HepG2 (cell line): Measurements from ENCODE around the gene GGA2.

Experiments
- GLI4 ChIP-seq: sonication (generic); formaldehyde crosslinking; IDR thresholded peaks from 2 replicates; pipeline ENCODE4 v1.5.1; 2020; ENCODE audit warnings: missing genetic modification reagents, mild to moderate bottlenecking, moderate library complexity, borderline replicate concordance
- HDAC6 ChIP-seq: fragments of 200-600 bp; sonication (generic); IDR thresholded peaks from 2 replicates; pipeline ENCODE4 v1.7.0; 2017; ENCODE audit warnings: mild to moderate bottlenecking, antibody characterized with exemption, low read length, low read depth
- MYNN ChIP-seq: sonication (generic); formaldehyde crosslinking; IDR thresholded peaks from 2 replicates; pipeline ENCODE4 v1.4.0; 2020; ENCODE audit warnings: mild to moderate bottlenecking, low read depth, missing genetic modification reagents
- PCBP1 ChIP-seq: fragments of 200-400 bp; formaldehyde crosslinking; IDR thresholded peaks from 2 replicates; pipeline ENCODE4 v1.6.1; 2017; ENCODE audit warnings: mild to moderate bottlenecking, low read depth, low read length, borderline replicate concordance
- RBM22 ChIP-seq: fragments of 200-400 bp; formaldehyde crosslinking; optimal IDR thresholded peaks from 2 replicates; pipeline ENCODE3; 2017; ENCODE audit warnings: mild to moderate bottlenecking, low read length, moderate library complexity
- SIN3A ChIP-seq: IDR thresholded peaks from 2 replicates; pipeline ENCODE4 v1.6.1; 2011; ENCODE audit warnings: low read depth, mild to moderate bottlenecking, control low read depth, low read length, borderline replicate concordance
- TCF7L2 ChIP-seq: IDR thresholded peaks from 2 replicates; pipeline ENCODE4 v1.6.1; 2011; ENCODE audit warnings: mild to moderate bottlenecking, low read depth, low read length, moderate library complexity
- TF ChIP-seq, protein P1 (sequence below): sonication (generic); formaldehyde crosslinking; IDR thresholded peaks from 2 replicates; pipeline ENCODE4 v1.4.0; 2020; ENCODE audit warnings: missing genetic modification reagents
- TF ChIP-seq, protein P2 (sequence below): sonication (generic); formaldehyde crosslinking; IDR thresholded peaks from 2 replicates; pipeline ENCODE4 v1.5.0; 2020; ENCODE audit warnings: mild to moderate bottlenecking, missing genetic modification reagents, moderate library complexity
- TF ChIP-seq, protein P3 (sequence below), 2 experiments: IDR thresholded peaks; 2 replicates each; pipeline ENCODE4 v1.6.1; 2011 to 2012; ENCODE audit warnings: low read length in 2 of 2, borderline replicate concordance in 1 of 2, low read depth in 1 of 2, mild to moderate bottlenecking in 1 of 2, moderate library complexity in 1 of 2
- TF ChIP-seq, protein P4 (sequence below): sonication (generic); formaldehyde crosslinking; IDR thresholded peaks from 2 replicates; pipeline ENCODE4 v1.4.0; 2020; ENCODE audit warnings: mild to moderate bottlenecking, missing genetic modification reagents
- TF ChIP-seq, protein P5 (sequence below): sonication (generic); formaldehyde crosslinking; IDR thresholded peaks from 2 replicates; pipeline ENCODE4 v1.4.0; 2020; ENCODE audit warnings: missing genetic modification reagents, borderline replicate concordance

DNA sequence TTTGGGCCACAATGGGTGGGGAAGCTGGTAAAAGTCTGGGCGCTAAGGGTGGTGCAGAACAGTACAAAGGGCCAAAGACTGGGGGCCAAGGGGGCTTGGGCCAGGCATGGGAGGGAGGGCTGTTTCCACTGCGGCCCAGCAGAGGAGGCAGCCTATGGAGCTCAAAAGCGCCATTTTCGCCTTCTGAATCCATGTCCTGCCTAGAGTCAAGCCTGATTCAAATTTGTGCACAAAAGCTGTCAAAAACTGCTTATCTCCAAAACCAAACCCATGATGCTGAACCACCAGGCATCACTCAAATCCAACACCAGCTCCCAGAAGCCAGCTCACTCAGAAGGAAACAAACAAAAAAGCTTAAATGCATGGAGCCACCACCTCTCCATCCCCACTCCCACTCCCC is 73.3 kb downstream of the GGA2 start:
- TF ChIP-seq, protein P1, sequence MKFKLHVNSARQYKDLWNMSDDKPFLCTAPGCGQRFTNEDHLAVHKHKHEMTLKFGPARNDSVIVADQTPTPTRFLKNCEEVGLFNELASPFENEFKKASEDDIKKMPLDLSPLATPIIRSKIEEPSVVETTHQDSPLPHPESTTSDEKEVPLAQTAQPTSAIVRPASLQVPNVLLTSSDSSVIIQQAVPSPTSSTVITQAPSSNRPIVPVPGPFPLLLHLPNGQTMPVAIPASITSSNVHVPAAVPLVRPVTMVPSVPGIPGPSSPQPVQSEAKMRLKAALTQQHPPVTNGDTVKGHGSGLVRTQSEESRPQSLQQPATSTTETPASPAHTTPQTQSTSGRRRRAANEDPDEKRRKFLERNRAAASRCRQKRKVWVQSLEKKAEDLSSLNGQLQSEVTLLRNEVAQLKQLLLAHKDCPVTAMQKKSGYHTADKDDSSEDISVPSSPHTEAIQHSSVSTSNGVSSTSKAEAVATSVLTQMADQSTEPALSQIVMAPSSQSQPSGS: no peak
- TF ChIP-seq MYNN (CRISPR knock-in tag) (no peak), GLI4 (CRISPR knock-in tag) (no peak), TCF7L2 (no peak), HDAC6 (no peak), PCBP1 (no peak), RBM22 (no peak), SIN3A (no peak)
- TF ChIP-seq, protein P2, sequence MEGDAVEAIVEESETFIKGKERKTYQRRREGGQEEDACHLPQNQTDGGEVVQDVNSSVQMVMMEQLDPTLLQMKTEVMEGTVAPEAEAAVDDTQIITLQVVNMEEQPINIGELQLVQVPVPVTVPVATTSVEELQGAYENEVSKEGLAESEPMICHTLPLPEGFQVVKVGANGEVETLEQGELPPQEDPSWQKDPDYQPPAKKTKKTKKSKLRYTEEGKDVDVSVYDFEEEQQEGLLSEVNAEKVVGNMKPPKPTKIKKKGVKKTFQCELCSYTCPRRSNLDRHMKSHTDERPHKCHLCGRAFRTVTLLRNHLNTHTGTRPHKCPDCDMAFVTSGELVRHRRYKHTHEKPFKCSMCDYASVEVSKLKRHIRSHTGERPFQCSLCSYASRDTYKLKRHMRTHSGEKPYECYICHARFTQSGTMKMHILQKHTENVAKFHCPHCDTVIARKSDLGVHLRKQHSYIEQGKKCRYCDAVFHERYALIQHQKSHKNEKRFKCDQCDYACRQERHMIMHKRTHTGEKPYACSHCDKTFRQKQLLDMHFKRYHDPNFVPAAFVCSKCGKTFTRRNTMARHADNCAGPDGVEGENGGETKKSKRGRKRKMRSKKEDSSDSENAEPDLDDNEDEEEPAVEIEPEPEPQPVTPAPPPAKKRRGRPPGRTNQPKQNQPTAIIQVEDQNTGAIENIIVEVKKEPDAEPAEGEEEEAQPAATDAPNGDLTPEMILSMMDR (CRISPR knock-in tag): no peak
- TF ChIP-seq, protein P3, sequence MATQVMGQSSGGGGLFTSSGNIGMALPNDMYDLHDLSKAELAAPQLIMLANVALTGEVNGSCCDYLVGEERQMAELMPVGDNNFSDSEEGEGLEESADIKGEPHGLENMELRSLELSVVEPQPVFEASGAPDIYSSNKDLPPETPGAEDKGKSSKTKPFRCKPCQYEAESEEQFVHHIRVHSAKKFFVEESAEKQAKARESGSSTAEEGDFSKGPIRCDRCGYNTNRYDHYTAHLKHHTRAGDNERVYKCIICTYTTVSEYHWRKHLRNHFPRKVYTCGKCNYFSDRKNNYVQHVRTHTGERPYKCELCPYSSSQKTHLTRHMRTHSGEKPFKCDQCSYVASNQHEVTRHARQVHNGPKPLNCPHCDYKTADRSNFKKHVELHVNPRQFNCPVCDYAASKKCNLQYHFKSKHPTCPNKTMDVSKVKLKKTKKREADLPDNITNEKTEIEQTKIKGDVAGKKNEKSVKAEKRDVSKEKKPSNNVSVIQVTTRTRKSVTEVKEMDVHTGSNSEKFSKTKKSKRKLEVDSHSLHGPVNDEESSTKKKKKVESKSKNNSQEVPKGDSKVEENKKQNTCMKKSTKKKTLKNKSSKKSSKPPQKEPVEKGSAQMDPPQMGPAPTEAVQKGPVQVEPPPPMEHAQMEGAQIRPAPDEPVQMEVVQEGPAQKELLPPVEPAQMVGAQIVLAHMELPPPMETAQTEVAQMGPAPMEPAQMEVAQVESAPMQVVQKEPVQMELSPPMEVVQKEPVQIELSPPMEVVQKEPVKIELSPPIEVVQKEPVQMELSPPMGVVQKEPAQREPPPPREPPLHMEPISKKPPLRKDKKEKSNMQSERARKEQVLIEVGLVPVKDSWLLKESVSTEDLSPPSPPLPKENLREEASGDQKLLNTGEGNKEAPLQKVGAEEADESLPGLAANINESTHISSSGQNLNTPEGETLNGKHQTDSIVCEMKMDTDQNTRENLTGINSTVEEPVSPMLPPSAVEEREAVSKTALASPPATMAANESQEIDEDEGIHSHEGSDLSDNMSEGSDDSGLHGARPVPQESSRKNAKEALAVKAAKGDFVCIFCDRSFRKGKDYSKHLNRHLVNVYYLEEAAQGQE (IDR thresholded peaks at IDR 0.05; ENCODE audit: borderline replicate concordance in 1 of 2, low read depth in 1 of 2, low read length in 2 of 2): no peak
- TF ChIP-seq, protein P4, sequence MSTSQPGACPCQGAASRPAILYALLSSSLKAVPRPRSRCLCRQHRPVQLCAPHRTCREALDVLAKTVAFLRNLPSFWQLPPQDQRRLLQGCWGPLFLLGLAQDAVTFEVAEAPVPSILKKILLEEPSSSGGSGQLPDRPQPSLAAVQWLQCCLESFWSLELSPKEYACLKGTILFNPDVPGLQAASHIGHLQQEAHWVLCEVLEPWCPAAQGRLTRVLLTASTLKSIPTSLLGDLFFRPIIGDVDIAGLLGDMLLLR (CRISPR knock-in tag): no peak
- TF ChIP-seq, protein P5, sequence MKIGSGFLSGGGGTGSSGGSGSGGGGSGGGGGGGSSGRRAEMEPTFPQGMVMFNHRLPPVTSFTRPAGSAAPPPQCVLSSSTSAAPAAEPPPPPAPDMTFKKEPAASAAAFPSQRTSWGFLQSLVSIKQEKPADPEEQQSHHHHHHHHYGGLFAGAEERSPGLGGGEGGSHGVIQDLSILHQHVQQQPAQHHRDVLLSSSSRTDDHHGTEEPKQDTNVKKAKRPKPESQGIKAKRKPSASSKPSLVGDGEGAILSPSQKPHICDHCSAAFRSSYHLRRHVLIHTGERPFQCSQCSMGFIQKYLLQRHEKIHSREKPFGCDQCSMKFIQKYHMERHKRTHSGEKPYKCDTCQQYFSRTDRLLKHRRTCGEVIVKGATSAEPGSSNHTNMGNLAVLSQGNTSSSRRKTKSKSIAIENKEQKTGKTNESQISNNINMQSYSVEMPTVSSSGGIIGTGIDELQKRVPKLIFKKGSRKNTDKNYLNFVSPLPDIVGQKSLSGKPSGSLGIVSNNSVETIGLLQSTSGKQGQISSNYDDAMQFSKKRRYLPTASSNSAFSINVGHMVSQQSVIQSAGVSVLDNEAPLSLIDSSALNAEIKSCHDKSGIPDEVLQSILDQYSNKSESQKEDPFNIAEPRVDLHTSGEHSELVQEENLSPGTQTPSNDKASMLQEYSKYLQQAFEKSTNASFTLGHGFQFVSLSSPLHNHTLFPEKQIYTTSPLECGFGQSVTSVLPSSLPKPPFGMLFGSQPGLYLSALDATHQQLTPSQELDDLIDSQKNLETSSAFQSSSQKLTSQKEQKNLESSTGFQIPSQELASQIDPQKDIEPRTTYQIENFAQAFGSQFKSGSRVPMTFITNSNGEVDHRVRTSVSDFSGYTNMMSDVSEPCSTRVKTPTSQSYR (CRISPR knock-in tag): no peak
